Hepatocyte (in vitro differentiated cells): ENCODE measurements around the gene AIF1. TPM values are rescaled to one million over a fixed set of nuclear protein-coding genes. Genes with fewer than 3 reads are reported as not detected.

Experiments
- DNase-seq: peaks from one replicate; pipeline ENCODE4 v3.0.0-alpha.2; 2016; ENCODE audit warnings: low spot score
- H2AFZ ChIP-seq: fragments of 200-600 bp; sonication (generic); 2 replicates; pipeline ENCODE4 v1.6.0; 2016; ENCODE audit warnings: antibody characterized with exemption, mild to moderate bottlenecking
- H3K27ac ChIP-seq: fragments of 200-600 bp; sonication (generic); 2 replicates; pipeline ENCODE4 v1.5.1; 2016; ENCODE audit warnings: mild to moderate bottlenecking
- H3K27me3 ChIP-seq: fragments of 200-600 bp; sonication (generic); 2 replicates; pipeline ENCODE4 v1.6.1; 2016
- H3K36me3 ChIP-seq: fragments of 200-600 bp; sonication (generic); replicated peaks from 2 replicates; pipeline ENCODE4 v1.5.1; 2016; ENCODE audit warnings: low read depth; ENCODE audit not compliant: insufficient read depth
- H3K4me1 ChIP-seq: fragments of 200-600 bp; sonication (generic); 2 replicates; pipeline ENCODE4 v1.5.1; 2016; ENCODE audit warnings: mild to moderate bottlenecking, moderate library complexity; ENCODE audit not compliant: insufficient read depth
- H3K4me2 ChIP-seq: fragments of 200-600 bp; sonication (generic); 2 replicates; pipeline ENCODE4 v1.6.0; 2016
- H3K4me3 ChIP-seq: fragments of 200-600 bp; sonication (generic); 2 replicates; pipeline ENCODE4 v1.5.1; 2016; ENCODE audit warnings: mild to moderate bottlenecking
- H3K79me2 ChIP-seq: fragments of 200-600 bp; sonication (generic); 2 replicates; pipeline ENCODE4 v1.6.0; 2017; ENCODE audit warnings: mild to moderate bottlenecking
- H3K9me2 ChIP-seq: fragments of 200-600 bp; sonication (generic); replicated peaks from 2 replicates; pipeline ENCODE4 v1.6.0; 2017; ENCODE audit warnings: mild to moderate bottlenecking; ENCODE audit not compliant: insufficient read depth
- H3K9me3 ChIP-seq: fragments of 200-600 bp; sonication (generic); 2 replicates; pipeline ENCODE4 v1.5.1; 2016; ENCODE audit warnings: low read depth, mild to moderate bottlenecking
- H4K20me1 ChIP-seq: fragments of 200-600 bp; sonication (generic); 2 replicates; pipeline ENCODE4 v1.6.0; 2016; ENCODE audit warnings: mild to moderate bottlenecking; ENCODE audit not compliant: insufficient read depth, poor library complexity, severe bottlenecking
- EZH2 ChIP-seq: fragments of 200-600 bp; sonication (generic); IDR thresholded peaks from 2 replicates; pipeline ENCODE4 v1.6.1; 2016; ENCODE audit warnings: antibody characterized with exemption, mild to moderate bottlenecking, borderline replicate concordance
- EZH2phosphoT487 ChIP-seq: fragments of 200-600 bp; sonication (generic); IDR thresholded peaks from one replicate; pipeline ENCODE4 v1.6.1; 2018; ENCODE audit warnings: antibody characterized with exemption, mild to moderate bottlenecking, low read depth, moderate library complexity; ENCODE audit not compliant: unreplicated experiment, severe bottlenecking
- WGBS: methylation state at CpG from one replicate; pipeline ENCODE4 v1.1.6; 2016; ENCODE audit warnings: low lambda C conversion rate; ENCODE audit errors: missing lambda C conversion rate; 5-methylcytosine and 5-hydroxymethylcytosine counted together
- polyA plus RNA-seq: library from polyadenylated mRNA; unstranded; fragments of >200 nt; fragmentation: Nextera tagmentation; extraction: Ambion mirVana; gene quantifications from 2 replicates; pipeline ENCODE4 v1.2.1, GENCODE V29; 2016
- total RNA-seq: library from RNA; depleted of rRNA; stranded (reverse); fragments of >200 nt; gene quantifications from 2 replicates; pipeline ENCODE4 v1.2.3, GENCODE V29; 2014
- TF ChIP-seq, protein P1 (sequence below): fragments of 200-600 bp; sonication (generic); IDR thresholded peaks from 2 replicates; pipeline ENCODE4 v1.5.1; 2016; ENCODE audit warnings: antibody characterized with exemption, mild to moderate bottlenecking; ENCODE audit not compliant: poor library complexity

AIF1 gene
- total and polyA plus RNA-seq, 2 experiments from 2014 or later, result 4.6 to 7.2 TPM

GRCh38 chr6:31597006-31597405 is 18.0 kb upstream of the AIF1 start:
- WGBS, result 39% methylated on average over 2 of the region's 2 CpGs
- no peaks in the 10 kb centered on the region for H3K36me3 ChIP-seq

GRCh38 chr6:31607317-31607716 is 7.7 kb upstream of the AIF1 start:
- DNase-seq, result no peak
- H3K4me1 ChIP-seq, result no peaks in the 10 kb centered on the region
- no peak overlapping the region for H3K27ac ChIP-seq
- TF ChIP-seq, protein P1, sequence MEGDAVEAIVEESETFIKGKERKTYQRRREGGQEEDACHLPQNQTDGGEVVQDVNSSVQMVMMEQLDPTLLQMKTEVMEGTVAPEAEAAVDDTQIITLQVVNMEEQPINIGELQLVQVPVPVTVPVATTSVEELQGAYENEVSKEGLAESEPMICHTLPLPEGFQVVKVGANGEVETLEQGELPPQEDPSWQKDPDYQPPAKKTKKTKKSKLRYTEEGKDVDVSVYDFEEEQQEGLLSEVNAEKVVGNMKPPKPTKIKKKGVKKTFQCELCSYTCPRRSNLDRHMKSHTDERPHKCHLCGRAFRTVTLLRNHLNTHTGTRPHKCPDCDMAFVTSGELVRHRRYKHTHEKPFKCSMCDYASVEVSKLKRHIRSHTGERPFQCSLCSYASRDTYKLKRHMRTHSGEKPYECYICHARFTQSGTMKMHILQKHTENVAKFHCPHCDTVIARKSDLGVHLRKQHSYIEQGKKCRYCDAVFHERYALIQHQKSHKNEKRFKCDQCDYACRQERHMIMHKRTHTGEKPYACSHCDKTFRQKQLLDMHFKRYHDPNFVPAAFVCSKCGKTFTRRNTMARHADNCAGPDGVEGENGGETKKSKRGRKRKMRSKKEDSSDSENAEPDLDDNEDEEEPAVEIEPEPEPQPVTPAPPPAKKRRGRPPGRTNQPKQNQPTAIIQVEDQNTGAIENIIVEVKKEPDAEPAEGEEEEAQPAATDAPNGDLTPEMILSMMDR, result no peak
- TF ChIP-seq EZH2, result no peak
- TF ChIP-seq EZH2phosphoT487, result no peak
- no peaks in the 10 kb centered on the region for H3K79me2 ChIP-seq
- no peaks in the 10 kb centered on the region for H3K27me3 ChIP-seq
- 73% methylated on average over 1 of the region's 1 CpG for WGBS
- no peak overlapping the region for H3K4me3 ChIP-seq
- no peak overlapping the region for H2AFZ ChIP-seq
- no peaks in the 10 kb centered on the region for H3K9me2 ChIP-seq
- no peaks in the 10 kb centered on the region for H4K20me1 ChIP-seq
- H3K4me2 ChIP-seq, result no peak overlapping the region
- no peaks in the 10 kb centered on the region for H3K9me3 ChIP-seq
- H3K36me3 ChIP-seq, result no peaks in the 10 kb centered on the region

More at GRCh38 chr6:31597006-31597405, 18.0 kb upstream of the AIF1 start:
- no peak for DNase-seq
- no peaks in the 10 kb centered on the region for H4K20me1 ChIP-seq
- TF ChIP-seq EZH2phosphoT487, result no peak
- TF ChIP-seq, protein P1, result peak; percentile 21
- H3K4me1 ChIP-seq, result no peaks in the 10 kb centered on the region
- H3K4me3 ChIP-seq, result no peak overlapping the region
- H3K79me2 ChIP-seq, result no peaks in the 10 kb centered on the region
- H3K27ac ChIP-seq, result no peak overlapping the region
- H2AFZ ChIP-seq, result no peak overlapping the region
- no peaks in the 10 kb centered on the region for H3K9me2 ChIP-seq
- no peak overlapping the region for H3K4me2 ChIP-seq
- no peaks in the 10 kb centered on the region for H3K27me3 ChIP-seq
- H3K9me3 ChIP-seq, result no peaks in the 10 kb centered on the region

GRCh38 chr6:31609519-31610406 is 5.3 kb upstream of the AIF1 start:
- no peaks in the 10 kb centered on the region for H3K9me2 ChIP-seq
- H3K9me3 ChIP-seq, result no peaks in the 10 kb centered on the region
- peaks cover 3% of the 10 kb centered on the region for H3K4me1 ChIP-seq
- no peaks in the 10 kb centered on the region for H3K36me3 ChIP-seq
- no peak for DNase-seq
- no peak overlapping the region for H2AFZ ChIP-seq
- no peak overlapping the region for H3K27ac ChIP-seq
- H3K4me3 ChIP-seq, result no peak overlapping the region
- no peaks in the 10 kb centered on the region for H4K20me1 ChIP-seq
- H3K27me3 ChIP-seq, result no peaks in the 10 kb centered on the region
- 63% methylated on average over 8 of the region's 8 CpGs for WGBS
- no peaks in the 10 kb centered on the region for H3K79me2 ChIP-seq
- TF ChIP-seq EZH2phosphoT487 (no peak), EZH2 (no peak)
- TF ChIP-seq, protein P1, result no peak
- no peak overlapping the region for H3K4me2 ChIP-seq
